Activated gamma-delta T cell treated with anti-CD3 and anti-CD28 coated beads, Interleukin-2, amount 50 U/mL, for 16 hours (primary cell): ENCODE results near the gene PNPLA4.

Experiments
- DNase-seq: peaks from one replicate; pipeline ENCODE4 v3.0.0-alpha.2; 2020; ENCODE audit warnings: low read depth

PNPLA4 gene, protein sequence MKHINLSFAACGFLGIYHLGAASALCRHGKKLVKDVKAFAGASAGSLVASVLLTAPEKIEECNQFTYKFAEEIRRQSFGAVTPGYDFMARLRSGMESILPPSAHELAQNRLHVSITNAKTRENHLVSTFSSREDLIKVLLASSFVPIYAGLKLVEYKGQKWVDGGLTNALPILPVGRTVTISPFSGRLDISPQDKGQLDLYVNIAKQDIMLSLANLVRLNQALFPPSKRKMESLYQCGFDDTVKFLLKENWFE

DNA sequence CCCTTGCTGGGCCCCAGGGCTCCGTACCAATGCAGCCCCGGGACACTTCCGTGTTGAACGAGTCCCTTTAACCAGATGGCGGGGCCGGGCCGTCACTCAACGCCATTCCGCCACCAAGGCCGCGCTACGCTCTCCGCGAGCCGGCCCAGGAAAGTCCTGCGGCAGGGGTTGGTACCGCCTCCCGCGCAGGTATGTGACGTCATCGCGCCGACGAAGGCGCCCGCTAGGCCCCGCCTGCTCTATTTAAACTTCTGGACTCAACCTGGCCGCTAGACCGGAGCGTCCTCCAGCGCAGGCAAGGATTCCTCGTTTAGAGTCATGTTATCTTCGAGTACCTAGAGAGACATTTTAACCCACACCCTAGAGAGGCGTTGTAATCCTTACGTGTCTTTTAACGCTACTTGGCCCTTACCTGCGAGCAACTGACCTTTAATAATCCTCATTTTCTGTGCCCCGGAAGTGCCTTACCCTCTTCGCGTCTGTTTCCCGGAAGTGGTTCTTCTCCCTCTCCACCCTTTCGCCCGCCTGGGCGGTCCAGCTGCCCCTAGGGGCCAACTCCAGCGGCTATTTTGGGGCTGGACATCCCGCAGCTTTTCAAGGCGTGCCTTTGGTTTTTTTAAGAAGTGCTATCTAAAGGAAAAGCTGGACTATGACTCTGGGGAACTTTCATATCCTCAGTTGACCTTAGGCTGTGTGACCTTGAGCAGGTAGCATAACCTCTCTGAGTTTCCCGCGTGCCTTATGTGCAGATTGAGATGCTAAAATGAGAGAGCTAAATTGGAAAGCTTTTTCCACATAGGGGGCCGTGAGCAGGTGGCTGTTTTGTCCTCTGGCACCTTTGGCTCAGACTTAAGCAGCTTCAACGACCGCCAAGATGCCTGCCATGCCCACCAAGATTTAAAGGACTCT, at the start of gene PNPLA4:
Gene PNPLA4, minus strand, starts transcription at position 155 of the 909 bp plus-strand sequence. CDS start 1,294 bp downstream, outside the sequence.
- peak; percentile 74 for DNase-seq

DNA sequence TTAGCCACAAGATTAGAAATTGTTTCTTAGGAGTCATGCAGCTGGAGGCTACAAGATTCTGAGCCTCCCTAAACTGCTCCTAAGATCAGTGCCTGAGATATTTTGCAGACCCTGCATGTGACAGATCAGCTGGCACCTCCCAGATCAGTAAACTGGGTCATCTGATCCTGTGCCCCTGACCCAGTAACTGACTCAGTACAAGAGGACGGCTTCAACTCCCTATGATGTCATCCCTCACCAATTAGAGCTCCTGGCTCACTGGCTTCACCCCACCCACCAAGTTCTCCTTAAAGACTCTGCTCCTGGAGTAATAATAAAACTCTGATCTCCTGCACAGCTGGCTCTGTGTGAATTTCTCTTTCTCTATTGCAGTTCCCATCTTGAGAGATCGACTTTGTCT, 45.4 kb upstream of the PNPLA4 start:
- DNase-seq = no peak

DNA sequence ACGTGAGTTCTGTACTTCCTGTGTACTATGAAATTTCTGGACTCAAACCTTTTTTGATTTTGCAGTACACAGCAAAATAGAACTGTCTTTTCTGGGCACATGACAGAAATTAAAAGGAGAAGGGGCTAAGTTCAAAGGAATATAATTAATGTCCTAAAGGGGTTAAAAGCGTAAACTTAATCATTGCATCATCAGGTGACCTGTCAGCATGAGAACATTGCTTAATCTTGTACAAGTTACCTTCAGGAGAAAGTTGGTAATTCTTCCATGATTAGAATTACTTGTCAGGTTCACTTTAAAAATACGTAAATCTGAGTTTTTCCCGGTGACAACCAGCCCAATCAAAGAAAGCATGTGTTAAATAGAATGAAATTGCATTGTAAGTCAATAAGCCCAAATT, 43.2 kb upstream of the PNPLA4 start:
- no peak for DNase-seq

DNA sequence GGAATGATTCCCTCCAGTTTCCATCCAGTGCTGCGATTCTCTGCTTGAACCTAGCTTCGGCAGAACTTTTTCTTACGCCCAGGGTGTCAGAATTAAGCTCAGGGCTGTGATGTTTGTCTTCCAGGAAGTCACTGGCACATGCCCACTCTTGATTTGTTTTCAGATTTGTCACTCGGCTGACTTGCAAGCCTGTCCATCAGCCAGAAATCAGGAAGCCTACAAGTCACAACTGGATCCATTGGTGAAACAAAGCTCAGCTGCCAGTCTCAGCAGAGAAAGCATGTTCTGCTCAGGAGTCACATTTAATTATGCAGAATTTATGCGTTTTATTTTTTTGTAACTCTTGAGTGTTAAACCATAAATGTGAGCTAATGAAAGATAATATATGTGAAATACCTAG, 38.2 kb upstream of the PNPLA4 start:
- no peak for DNase-seq

DNA sequence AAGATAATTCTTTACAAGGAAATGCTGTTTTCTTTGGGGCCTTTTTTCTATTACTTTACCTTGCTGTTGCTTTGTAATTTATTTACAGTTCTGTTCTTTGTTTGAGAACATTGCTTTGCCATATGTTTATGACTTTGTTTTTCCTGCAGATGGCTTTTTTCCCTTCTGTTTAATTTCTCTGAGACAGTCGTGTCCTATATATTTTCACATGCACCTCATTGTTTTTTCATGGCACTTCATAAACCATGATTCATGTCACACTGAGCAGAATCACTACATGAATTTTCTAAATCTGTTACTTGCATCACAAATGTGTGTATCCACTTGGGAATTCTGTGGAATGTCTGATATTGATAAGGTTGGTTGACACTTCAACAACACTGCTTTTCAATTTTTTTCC, 33.0 kb upstream of the PNPLA4 start:
- DNase-seq = no peak

DNA sequence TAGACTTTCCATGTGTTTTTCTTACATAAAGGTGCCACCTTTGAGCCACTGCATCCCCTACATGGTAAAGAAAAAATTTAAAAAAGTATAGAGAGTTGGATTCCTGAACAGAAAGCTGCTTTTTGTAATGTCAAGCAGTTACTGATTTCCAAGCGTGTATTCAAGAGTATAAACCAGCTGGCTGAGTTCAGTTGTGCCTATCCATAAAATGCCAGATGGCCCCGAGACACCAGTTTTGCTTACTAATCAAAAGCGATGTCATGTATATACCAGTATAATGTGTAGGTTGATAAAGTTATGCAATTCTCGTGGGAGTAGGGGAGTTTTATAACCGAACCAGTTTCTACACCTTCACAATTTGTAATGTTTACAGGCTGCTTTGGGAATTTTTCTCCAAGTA, 26.2 kb upstream of the PNPLA4 start:
- no peak for DNase-seq

DNA sequence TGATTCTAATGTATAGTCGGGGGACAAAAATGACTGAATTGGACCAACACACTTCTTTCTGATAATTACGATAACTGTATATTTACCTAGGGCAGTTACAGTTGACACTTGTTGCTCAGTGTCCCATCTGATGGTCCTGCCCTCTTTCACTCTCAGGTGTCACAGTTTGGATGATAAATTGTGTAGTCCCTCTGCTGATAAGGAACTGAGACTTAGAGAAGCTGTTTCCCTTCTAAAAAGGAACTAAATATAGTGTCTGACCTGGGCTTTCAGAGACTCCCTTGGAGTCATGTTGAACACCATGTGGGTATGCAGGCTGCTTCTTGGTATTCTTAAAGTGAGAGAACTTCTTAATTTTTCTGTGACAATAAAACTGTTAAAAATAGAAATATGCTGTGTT, 23.7 kb upstream of the PNPLA4 start:
- DNase-seq = no peak

DNA sequence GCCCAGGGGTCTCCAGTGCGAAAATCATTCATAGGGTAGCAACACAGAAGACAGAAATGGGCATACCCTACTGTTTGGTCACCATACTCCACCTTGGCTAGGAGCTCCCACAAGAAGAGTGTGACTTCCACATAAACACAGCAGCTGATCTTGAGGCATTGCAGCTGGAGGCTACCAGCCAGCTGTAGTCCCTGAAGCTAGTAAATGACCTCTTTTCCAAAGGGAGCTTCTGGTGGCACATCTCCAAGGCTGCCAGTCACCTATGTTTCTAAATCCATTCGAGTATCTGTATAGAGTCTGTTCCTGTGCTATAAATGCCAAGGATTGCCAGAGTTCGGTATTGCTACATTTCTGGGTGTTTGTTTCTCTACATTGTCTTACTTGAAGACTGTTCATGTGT, 21.3 kb upstream of the PNPLA4 start:
- DNase-seq = no peak

DNA sequence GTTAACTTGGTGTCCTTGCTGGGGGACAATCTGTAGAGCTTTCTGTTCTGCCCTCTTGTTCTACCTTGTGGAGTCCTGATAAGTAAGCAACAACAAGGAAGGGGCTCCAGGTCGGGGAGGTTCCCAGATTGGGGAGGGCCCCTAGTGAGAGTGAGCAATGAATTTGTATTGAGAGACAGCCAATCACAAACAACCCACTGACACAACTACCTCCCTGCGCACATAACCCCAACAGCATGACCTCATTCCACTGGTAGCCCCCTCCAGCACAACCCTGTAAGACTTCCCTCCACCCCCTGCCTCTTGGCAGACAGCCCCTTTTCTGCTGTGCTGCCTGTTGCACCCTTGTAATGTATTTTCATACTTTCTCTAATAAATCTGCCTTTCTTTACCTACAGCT, 19.7 kb upstream of the PNPLA4 start:
- no peak for DNase-seq

DNA sequence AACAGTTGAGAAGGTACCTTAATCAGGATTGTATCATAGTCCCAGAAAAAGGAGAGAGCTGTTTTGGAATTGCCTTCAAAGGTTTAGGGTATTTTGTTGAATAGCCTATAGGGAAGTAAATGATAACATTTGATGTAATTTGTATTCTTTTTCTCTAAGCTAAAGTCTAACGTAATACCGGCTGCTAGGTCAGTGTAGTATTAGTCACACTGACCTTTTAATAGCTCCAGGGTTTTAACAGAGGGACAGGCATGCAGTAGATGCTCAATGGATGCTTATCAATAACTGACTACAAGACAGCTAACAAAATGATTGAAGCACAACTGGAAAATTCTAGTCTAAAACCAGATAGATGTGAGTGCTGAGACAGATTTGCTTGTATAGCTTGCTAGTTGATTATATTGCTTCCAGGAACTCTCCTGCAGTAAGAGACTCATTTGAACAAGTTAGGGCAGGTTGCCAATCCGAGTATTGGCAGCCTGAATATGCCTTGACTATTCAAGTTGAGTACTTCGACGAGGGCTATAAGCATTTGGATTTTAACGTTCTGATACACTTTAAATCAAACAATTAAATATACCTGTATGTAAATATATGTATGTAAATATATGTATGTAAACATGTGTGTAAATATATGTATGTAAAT, 16.5 kb upstream of the PNPLA4 start:
- DNase-seq = no peak

DNA sequence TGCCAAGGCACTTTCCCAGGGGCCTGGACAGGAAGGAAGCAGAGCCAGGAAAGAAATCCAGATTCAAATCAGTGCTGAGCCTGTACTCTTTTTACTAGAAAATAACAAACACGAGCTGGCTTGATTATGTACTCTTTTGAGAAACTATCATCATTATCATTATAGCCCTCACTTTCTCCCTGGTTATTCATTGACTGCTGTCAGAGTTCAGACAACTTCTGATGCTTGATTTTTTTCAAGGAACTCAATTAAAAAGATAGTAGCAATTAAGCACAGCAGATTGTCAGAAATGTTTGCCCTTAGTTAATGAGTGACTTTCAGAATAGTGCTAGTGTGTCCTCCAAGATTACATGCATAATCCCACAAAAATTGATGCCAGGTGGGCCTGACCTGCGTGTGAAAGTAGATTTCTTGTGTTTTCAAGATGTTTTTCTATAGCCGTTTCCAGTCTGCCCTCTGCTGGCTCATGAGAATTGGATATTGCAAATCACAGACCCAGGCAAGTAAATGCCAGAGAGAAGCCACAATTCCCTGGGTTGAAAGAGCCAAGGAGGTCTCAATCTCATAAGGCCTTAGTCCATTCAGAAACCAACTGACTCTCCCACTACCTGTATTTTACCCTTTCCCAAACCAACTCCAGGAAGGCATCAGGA, 14.3 kb upstream of the PNPLA4 start:
- DNase-seq = no peak

DNA sequence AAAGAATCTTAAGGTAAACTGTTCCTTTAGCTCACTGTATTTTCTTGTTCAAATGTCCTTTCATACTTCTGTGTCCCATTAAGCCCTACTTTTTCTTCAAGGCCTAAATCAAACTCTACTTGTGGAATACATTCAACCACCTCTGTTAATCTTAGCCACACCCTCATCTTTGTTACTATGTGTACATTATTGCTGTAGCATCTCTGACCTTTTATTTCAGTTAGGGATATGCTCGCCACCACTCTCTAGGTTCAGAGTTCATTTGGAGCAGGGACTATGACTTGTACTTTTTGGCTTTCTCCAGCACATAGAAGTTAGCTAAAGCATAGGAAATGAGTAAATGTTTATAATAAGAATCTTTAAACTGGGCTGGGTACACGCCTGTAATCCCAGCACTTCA, 6.8 kb upstream of the PNPLA4 start:
- DNase-seq = no peak

DNA sequence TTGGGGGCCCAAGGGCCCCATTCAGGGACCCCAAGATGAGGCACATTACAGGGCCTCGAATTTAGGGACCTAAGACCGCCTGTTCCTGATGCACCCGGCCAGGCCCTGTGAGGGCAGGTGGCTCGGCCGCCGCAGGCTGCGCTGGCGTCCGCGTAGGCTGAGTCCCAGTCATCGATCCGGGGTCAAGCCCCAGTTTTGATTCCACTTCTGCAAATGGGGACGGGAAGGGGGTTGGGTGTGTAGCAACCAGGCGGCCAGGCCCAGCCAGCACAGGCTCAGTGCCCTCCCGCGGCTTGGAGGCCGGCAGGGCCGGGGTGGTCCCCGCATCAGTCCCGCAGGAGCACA, 327 bp downstream of the PNPLA4 start:
- no peak for DNase-seq

DNA sequence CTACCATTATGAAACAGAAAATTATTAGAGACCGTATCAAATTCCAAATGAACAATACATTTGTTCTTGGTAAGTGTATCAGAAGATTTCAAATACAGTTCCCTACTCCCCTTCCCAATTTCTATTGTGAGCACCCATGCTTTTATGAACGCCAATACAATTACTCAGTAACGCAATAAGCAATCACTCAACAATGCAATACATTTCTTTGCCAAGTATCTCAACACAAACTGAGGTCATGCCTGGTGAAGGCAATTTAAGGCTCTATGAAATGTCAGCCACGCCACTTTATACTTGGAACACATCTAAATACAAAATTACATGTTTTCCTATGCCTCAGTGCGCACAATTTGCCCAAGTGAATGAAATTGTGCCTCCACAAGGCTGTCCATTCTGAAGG, 712 bp downstream of the PNPLA4 start:
- DNase-seq = no peak

DNA sequence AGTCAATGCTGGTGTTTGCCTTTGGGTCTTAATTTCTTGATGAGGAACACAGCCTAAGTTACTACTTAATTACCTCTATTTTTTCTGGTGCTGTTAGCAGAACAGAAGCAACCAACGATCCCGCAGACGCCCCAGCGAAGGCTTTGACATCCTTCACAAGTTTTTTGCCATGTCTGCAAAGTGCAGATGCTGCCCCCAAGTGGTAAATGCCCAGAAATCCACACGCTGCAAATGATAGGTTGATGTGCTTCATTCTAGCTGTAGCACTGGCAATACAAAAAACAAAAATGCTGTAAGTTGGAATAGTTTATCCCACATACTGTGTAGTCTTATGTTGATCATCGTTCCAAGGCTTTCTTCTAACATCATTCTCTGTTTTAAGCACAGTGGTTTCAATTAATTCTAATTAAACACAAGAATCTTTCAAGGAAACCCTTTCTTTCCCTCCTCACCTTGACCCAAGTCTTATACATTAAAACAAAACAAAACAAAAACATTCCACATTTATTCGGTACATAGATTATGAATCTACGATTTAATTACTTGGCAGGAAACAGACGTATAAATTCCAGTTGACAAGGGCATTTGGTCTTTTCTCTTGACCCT, 1.2 kb downstream of the PNPLA4 start:
- DNase-seq = peak; percentile 50

DNA sequence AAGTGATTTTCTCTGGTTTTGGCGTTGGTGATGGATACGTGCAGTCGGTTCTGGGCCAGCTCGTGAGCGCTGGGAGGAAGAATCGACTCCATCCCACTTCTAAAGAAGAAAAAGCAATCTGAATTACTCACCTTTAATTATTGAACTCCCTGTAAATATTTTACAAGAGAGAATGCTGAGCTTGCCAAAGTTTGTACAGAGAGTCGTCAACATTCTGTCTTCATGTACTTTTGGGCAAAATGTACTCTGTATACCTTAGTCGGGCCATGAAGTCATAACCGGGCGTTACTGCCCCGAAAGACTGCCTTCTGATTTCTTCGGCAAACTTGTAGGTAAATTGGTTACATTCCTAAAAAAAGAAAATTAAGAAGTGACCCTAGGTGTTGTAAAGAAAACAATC, 5.5 kb downstream of the PNPLA4 start:
- DNase-seq = no peak

DNA sequence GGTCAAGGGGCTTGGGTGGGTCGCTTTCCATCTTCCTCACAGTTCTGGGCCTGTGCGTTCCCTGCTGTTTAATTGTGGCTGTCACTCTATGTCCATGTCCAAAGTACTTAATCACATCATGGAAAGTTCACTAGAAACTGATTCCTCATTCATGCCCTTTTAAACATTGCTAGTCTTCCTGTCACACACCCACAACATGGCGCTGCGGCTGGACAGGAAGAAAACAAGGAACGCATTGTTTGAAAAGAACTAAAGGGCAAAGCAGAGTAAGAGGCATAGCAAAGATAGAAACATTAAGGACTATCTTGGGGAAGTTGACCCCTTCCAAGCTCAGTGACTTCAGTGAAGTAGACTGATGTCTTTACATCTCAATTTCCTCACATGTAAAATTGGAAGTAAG, 18.4 kb downstream of the PNPLA4 start:
- no peak for DNase-seq

DNA sequence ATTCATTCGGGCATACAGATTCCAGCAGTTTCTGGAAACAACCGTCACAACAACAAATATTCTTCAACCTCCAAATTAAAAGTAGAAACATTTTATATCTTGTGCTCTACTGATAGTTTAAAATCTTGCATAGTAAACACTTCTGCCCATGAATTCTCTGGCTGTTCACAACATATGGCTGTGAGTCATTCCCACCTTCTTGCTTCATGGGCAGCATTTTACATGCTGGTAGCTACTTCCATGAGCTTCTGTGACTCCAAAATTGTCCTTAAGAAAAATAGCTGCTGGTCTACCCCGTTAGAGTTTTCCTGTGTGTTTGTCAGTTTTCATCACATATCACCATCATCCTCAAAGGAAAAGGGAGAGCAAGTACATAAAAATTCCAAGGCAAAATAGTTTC, 22.7 kb downstream of the PNPLA4 start:
- no peak for DNase-seq

DNA sequence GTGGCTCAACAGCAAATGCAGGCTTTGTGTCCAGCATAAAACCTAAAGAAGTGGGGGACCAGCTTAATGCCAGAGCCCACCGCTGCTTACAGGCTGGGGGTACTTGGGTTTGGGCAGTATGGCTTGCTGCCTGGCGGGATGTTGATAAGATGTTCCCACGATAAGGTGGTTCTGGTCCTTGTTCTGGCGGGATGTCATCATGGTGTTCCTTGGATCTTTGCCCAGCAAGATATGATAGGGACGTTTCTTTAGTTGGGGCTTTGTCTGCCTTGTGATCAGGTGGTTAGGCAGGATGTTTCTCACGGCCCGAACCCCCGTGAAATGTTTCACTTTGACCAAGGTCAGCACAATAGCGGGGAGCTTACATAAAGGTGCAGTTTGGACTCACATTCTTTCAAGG, 35.3 kb downstream of the PNPLA4 start:
- DNase-seq = no peak

DNA sequence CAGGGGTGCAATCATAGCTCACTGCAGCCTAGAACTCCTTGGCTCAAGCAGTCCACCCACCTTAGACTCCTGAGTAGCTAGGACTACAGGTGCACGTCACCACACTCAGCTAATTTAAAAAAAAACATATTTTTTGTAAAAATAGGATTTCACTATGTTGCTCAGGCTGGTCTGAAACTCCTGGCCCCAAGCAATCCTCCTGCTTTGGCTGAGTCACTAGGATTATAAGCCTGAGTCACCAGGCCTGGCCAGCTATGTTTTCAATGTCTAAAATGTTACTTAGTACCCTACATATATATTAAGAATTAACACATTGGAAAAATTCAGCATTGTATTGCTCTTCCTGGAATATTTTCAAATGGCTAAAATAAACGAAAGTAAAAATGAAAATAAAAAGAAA, 37.5 kb downstream of the PNPLA4 start:
- no peak for DNase-seq

DNA sequence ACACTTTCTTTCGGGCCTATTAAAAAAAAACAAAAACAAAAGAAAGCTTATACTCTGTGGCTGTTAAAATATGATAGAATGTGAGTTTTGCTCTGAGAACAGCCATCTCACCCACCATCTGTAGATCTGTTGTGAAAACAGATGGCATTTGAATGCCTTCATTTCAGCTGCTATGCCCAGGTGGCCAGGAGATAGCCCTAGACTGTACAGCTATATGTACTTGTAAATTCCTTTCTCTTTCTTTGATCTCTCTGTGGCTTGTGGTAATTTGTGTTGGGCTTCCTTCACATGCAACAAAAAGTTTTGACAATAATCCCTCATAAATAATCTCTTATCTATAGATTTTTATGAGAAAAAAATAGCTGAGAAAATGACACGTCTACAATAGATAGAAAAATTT, 38.1 kb downstream of the PNPLA4 start:
- DNase-seq = no peak

DNA sequence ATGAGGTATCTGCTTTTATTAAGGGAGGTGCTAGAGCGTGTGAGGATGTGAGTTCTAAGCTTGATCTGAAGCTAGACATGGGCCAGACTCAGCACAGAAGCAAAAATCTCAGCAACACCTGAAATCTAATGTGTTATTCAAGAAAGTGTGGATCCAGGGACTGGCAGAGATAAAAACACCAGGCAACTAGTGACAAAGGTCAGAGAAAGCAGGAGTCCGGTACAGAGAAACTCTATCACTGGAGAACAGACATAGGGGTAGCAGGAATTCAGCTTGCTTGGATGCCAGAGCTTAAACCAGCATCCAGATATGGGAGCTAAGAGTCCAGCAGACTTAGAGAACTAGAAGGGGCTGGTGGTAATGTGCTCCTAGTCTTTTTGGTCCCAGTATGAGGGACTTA, 50.3 kb downstream of the PNPLA4 start:
- no peak for DNase-seq
